H1 (cell line): ENCODE data around the gene USP54. TPM values are rescaled to one million over a fixed set of nuclear protein-coding genes. Genes with fewer than 3 reads are reported as not detected.

Experiments used
- CTCF ChIA-PET: fragments of 300-600 bp; sonication (Branson Sonifier 250); formaldehyde crosslinking; loops from one replicate; lab custom pipeline; 2021; ENCODE audit not compliant: partially characterized antibody; lab: Charles Lee
- POLR2A ChIA-PET: fragments of 300-600 bp; sonication (Branson Sonifier 250); formaldehyde crosslinking; loops from one replicate; lab custom pipeline; 2021; ENCODE audit warnings: inconsistent platforms; ENCODE audit not compliant: partially characterized antibody; lab: Charles Lee
- DNase-seq, 2 experiments: peaks; one replicate each; pipeline versions ENCODE4 v3.0.0 to v3.0.0-alpha.2; 2010 to 2022; ENCODE audit warnings: low spot score in 2 of 2, low read depth in 1 of 2, mixed read lengths in 1 of 2
- FAIRE-seq: peaks from 2 replicates; lab custom pipeline; 2011; peaks lifted over from hg19 to GRCh38; lab: Jason Lieb, UNC
- H2AFZ ChIP-seq: 2 replicates; pipeline ENCODE4 v1.8.1; 2012; ENCODE audit warnings: low read length, inconsistent platforms
- H2AK5ac ChIP-seq: 2 replicates; pipeline ENCODE4 v1.6.1; 2013; ENCODE audit warnings: low read depth, low read length
- H2BK120ac ChIP-seq: replicated peaks from 2 replicates; pipeline ENCODE3; 2013; ENCODE audit warnings: low read depth, low read length, inconsistent platforms
- H2BK12ac ChIP-seq: 2 replicates; pipeline ENCODE4 v1.6.1; 2013; ENCODE audit warnings: low read depth, low read length
- H2BK15ac ChIP-seq: 2 replicates; pipeline ENCODE4 v1.6.1; 2013; ENCODE audit warnings: low read length
- H2BK20ac ChIP-seq: 2 replicates; pipeline ENCODE4 v1.6.1; 2013; ENCODE audit warnings: low read length
- H2BK5ac ChIP-seq: 2 replicates; pipeline ENCODE4 v1.6.1; 2013; ENCODE audit warnings: low read depth, low read length
- H3K14ac ChIP-seq: 2 replicates; pipeline ENCODE4 v1.6.1; 2013; ENCODE audit warnings: inconsistent platforms; ENCODE audit not compliant: insufficient read length
- H3K18ac ChIP-seq: 2 replicates; pipeline ENCODE4 v1.6.1; 2013; ENCODE audit warnings: low read length; ENCODE audit errors: extremely low read depth
- H3K23ac ChIP-seq: 2 replicates; pipeline ENCODE4 v1.6.1; 2013; ENCODE audit warnings: inconsistent platforms; ENCODE audit not compliant: insufficient read length
- H3K23me2 ChIP-seq: 2 replicates; pipeline ENCODE4 v1.6.1; 2013; ENCODE audit warnings: low read depth, low read length
- H3K27ac ChIP-seq: 2 replicates; pipeline ENCODE4 v1.6.1; 2011; ENCODE audit warnings: low read depth, low read length, inconsistent platforms
- H3K27me3 ChIP-seq, 4 experiments: replicated peaks in 1 of 4; 1 replicate in 1 of 4; 2 replicates in 3 of 4; pipeline versions ENCODE4 v1.6.1 to v1.8.1; 2011 to 2013; ENCODE audit warnings: low read length in 3 of 4, mild to moderate bottlenecking in 3 of 4, inconsistent platforms in 2 of 4, mixed read lengths in 2 of 4, moderate library complexity in 1 of 4; ENCODE audit not compliant: control insufficient read depth in 3 of 4, insufficient read depth in 3 of 4; ENCODE audit errors: extremely low read depth in 1 of 4
- H3K36me3 ChIP-seq, 4 experiments: 2 replicates each; pipeline versions ENCODE4 v1.6.1 to v1.8.1; 2011 to 2013; ENCODE audit warnings: mild to moderate bottlenecking in 4 of 4, low read length in 3 of 4, moderate library complexity in 2 of 4, control low read depth in 1 of 4, inconsistent platforms in 1 of 4; ENCODE audit not compliant: insufficient read depth in 4 of 4, control insufficient read depth in 2 of 4
- H3K4ac ChIP-seq: replicated peaks from 2 replicates; pipeline ENCODE3; 2013; ENCODE audit warnings: low read length, low read depth, mixed read lengths, inconsistent platforms; ENCODE audit not compliant: insufficient read length
- H3K4me1 ChIP-seq, 4 experiments: replicated peaks in 1 of 4; 1 replicate in 1 of 4; 2 replicates in 3 of 4; pipeline versions ENCODE4 v1.6.1 to v1.8.1; 2011 to 2013; ENCODE audit warnings: low read length in 3 of 4, inconsistent platforms in 2 of 4, mixed read lengths in 1 of 4; ENCODE audit not compliant: insufficient read depth in 4 of 4, control insufficient read depth in 3 of 4
- H3K4me2 ChIP-seq, 2 experiments: 2 replicates each; pipeline versions ENCODE4 v1.6.1 to v1.8.1; 2011 to 2013; ENCODE audit warnings: low read depth in 2 of 2, low read length in 2 of 2, control low read depth in 1 of 2, inconsistent platforms in 1 of 2, mild to moderate bottlenecking in 1 of 2; ENCODE audit not compliant: insufficient read depth in 1 of 2
- H3K4me3 ChIP-seq, 4 experiments: fragments of 200-600, 300-600 bp in 1 of 4; sonication (generic), shearing (Covaris generic), sonication (Bioruptor Twin) in 1 of 4; 2 replicates each; pipeline versions ENCODE4 v1.5.1 to v1.8.1; 2011 to 2016; ENCODE audit warnings: low read length in 4 of 4, low read depth in 3 of 4, control low read depth in 2 of 4, inconsistent platforms in 2 of 4, mild to moderate bottlenecking in 2 of 4, mixed read lengths in 1 of 4, moderate library complexity in 1 of 4; ENCODE audit not compliant: insufficient read depth in 2 of 4; ENCODE audit errors: extremely low read depth in 1 of 4
- H3K56ac ChIP-seq: replicated peaks from 2 replicates; pipeline ENCODE3; 2013; ENCODE audit warnings: low read depth, mild to moderate bottlenecking, mixed read lengths, low read length, inconsistent platforms; ENCODE audit not compliant: insufficient read length
- H3K79me1 ChIP-seq: 2 replicates; pipeline ENCODE4 v1.6.1; 2013; ENCODE audit warnings: low read depth, low read length, control low read depth
- H3K79me2 ChIP-seq, 2 experiments: 2 replicates each; pipeline versions ENCODE4 v1.6.1 to v1.8.1; 2012 to 2013; ENCODE audit warnings: low read length in 2 of 2, mild to moderate bottlenecking in 2 of 2, inconsistent platforms in 1 of 2; ENCODE audit not compliant: insufficient read depth in 2 of 2, control insufficient read depth in 1 of 2
- H3K9ac ChIP-seq, 4 experiments: replicated peaks in 1 of 4; 1 replicate in 1 of 4; 2 replicates in 3 of 4; pipeline versions ENCODE4 v1.6.1 to v1.8.1; 2011 to 2013; ENCODE audit warnings: low read depth in 3 of 4, low read length in 3 of 4, control low read depth in 2 of 4, mild to moderate bottlenecking in 2 of 4, moderate library complexity in 2 of 4, inconsistent platforms in 1 of 4; ENCODE audit errors: extremely low read depth in 1 of 4
- H3K9me3 ChIP-seq, 2 experiments: 2 replicates each; pipeline versions ENCODE4 v1.6.1 to v1.8.1; 2012 to 2013; ENCODE audit warnings: mild to moderate bottlenecking in 2 of 2, moderate library complexity in 2 of 2, control low read depth in 1 of 2, inconsistent platforms in 1 of 2, low read depth in 1 of 2, low read length in 1 of 2, mixed read lengths in 1 of 2; ENCODE audit not compliant: insufficient read depth in 2 of 2
- H4K20me1 ChIP-seq, 2 experiments: replicated peaks in 1 of 2; 2 replicates each; pipeline versions ENCODE3 to v1.8.1; 2011 to 2013; ENCODE audit warnings: inconsistent platforms in 2 of 2, low read length in 2 of 2, mild to moderate bottlenecking in 1 of 2; ENCODE audit not compliant: insufficient read depth in 2 of 2, control insufficient read depth in 1 of 2
- H4K5ac ChIP-seq: 2 replicates; pipeline ENCODE4 v1.6.1; 2013; ENCODE audit warnings: low read length, low read depth, mixed read lengths, inconsistent platforms; ENCODE audit not compliant: insufficient read length
- H4K8ac ChIP-seq: 2 replicates; pipeline ENCODE4 v1.8.0; 2013; ENCODE audit warnings: mild to moderate bottlenecking, moderate library complexity, low read length, inconsistent platforms; ENCODE audit not compliant: insufficient read depth; ENCODE audit errors: extremely low read depth
- H4K91ac ChIP-seq: replicated peaks from 2 replicates; pipeline ENCODE3; 2013; ENCODE audit warnings: low read length, mixed read lengths, inconsistent platforms; ENCODE audit not compliant: insufficient read length
- BCL11A ChIP-seq, 2 experiments: IDR thresholded peaks; one replicate each; pipeline ENCODE4 v1.6.1; 2011; ENCODE audit warnings: low read depth in 2 of 2, low read length in 2 of 2, mild to moderate bottlenecking in 2 of 2
- CBX5 ChIP-seq: fragments of 300-800, 300-1000 bp; sonication (generic); IDR thresholded peaks from 2 replicates; pipeline ENCODE4 v1.7.1; 2016; ENCODE audit warnings: antibody characterized with exemption, low read length, low read depth
- CEBPB ChIP-seq: IDR thresholded peaks from 2 replicates; pipeline ENCODE4 v1.6.1; 2012; ENCODE audit warnings: low read depth, low read length
- CREB1 ChIP-seq: IDR thresholded peaks from 2 replicates; pipeline ENCODE4 v1.6.1; 2012; ENCODE audit warnings: inconsistent platforms
- HDAC6 ChIP-seq: IDR thresholded peaks from one replicate; pipeline ENCODE4 v1.7.1; 2012; ENCODE audit warnings: low read depth, mild to moderate bottlenecking, inconsistent platforms, low read length, moderate library complexity
- JUN ChIP-seq: IDR thresholded peaks from 2 replicates; pipeline ENCODE4 v1.6.1; 2011; ENCODE audit warnings: low read depth, mild to moderate bottlenecking, improper control_type of control experiment, low read length
- NANOG ChIP-seq: IDR thresholded peaks from 2 replicates; pipeline ENCODE4 v1.6.1; 2011; ENCODE audit warnings: low read length, low read depth, mild to moderate bottlenecking, inconsistent platforms; ENCODE audit not compliant: insufficient read depth, poor library complexity, severe bottlenecking
- POLR2AphosphoS5 ChIP-seq: IDR thresholded peaks from 2 replicates; pipeline ENCODE4 v1.6.1; 2011; ENCODE audit warnings: low read depth, low read length
- RAD21 ChIP-seq, 2 experiments: IDR thresholded peaks in 1 of 2; conservative IDR thresholded peaks in 1 of 2; 2 replicates each; pipeline ENCODE4 v1.6.1; 2011; ENCODE audit warnings: low read depth in 2 of 2, low read length in 2 of 2, improper control_type of control experiment in 1 of 2, inconsistent platforms in 1 of 2, mild to moderate bottlenecking in 1 of 2, moderate library complexity in 1 of 2
- RBBP5 ChIP-seq: IDR thresholded peaks from 2 replicates; pipeline ENCODE4 v1.7.1; 2012; ENCODE audit warnings: low read depth, mild to moderate bottlenecking, inconsistent platforms, low read length, moderate library complexity, borderline replicate concordance
- YY1 ChIP-seq: IDR thresholded peaks from 2 replicates; pipeline ENCODE4 v1.6.1; 2011; ENCODE audit warnings: low read depth, mild to moderate bottlenecking, low read length
- WGBS, 2 experiments: shearing (Covaris generic) in 1 of 2; methylation state at CpG; one replicate each; pipeline versions ENCODE4 v1.1.6 to v1.1.7; 2013 to 2015; ENCODE audit warnings: low lambda C conversion rate in 2 of 2, mixed read lengths in 2 of 2, inconsistent platforms in 1 of 2, low coverage in 1 of 2, missing lambda C conversion rate in 1 of 2; ENCODE audit not compliant: insufficient replicate concordance in 2 of 2, insufficient coverage in 1 of 2, insufficient read length in 1 of 2; ENCODE audit errors: extremely low coverage in 1 of 2, missing lambda C conversion rate in 1 of 2; 5-methylcytosine and 5-hydroxymethylcytosine counted together
- polyA plus RNA-seq, 7 experiments: library from polyadenylated mRNA; depleted of rRNA in 3 of 7; stranded (reverse) in 5 of 7; unstranded in 2 of 7; fragments of >200 nt in 5 of 7; fragments of 200-250 nt in 2 of 7; gene quantifications; 1 replicate in 5 of 7; 2 replicates in 1 of 7; 4 replicates in 1 of 7; pipeline versions ENCODE4 v1.2.1 to v1.2.3, GENCODE V29; 2011 to 2013; ENCODE audit warnings: missing spikeins in 2 of 7, mixed read lengths in 2 of 7
- total RNA-seq: library from RNA; stranded (reverse); fragmentation: NEBNext Ultra II Directional; extraction: Animal tissue kit (Norgen Biotek cat#: 25700); gene quantifications from 2 replicates; pipeline ENCODE4 v1.2.1, GENCODE V29; 2021
- TF ChIP-seq, protein P1 (sequence below): IDR thresholded peaks from 2 replicates; pipeline ENCODE4 v1.6.1; 2011; ENCODE audit warnings: low read depth, mild to moderate bottlenecking, low read length; ENCODE audit not compliant: insufficient read depth

Gene USP54
- total and polyA plus RNA-seq, 2 of the 8 experiments (the other 6 are each of a cell fraction or from before 2014, with no cell fraction given) = 46.2 to 65.6 TPM

DNA sequence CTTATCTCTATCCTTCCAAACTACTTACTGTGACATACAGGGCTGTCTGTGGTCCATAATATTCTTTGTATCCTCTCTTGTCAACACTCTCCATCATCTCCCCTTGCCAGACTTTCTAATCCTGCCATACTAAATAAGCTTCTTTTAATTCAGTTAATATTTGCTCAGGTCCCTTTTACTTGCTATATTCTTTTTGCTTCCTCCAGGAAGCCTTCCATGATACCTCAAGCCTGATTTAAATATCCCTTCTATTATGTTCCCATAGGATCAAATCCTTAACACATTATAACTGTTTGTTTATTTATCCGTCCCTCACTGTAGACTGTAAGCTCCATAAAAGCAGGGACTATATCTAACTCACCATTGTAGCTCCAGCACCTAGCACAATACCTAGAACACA, 88.1 kb downstream of the USP54 start:
- H3K4me3 ChIP-seq = no peak overlapping the region
- H3K79me2 ChIP-seq = no peaks in the 10 kb centered on the region
- no peak overlapping the region for H3K9ac ChIP-seq
- H3K14ac ChIP-seq = no peak overlapping the region
- no peak overlapping the region for H4K91ac ChIP-seq
- peaks cover 7 to 34% (median 21%) of the 10 kb centered on the region in 4 experiments; a peak in 6 of 8 replicates for H3K36me3 ChIP-seq
- TF ChIP-seq RBBP5 (no peak), JUN (no peak), CREB1 (no peak), BCL11A (IDR thresholded peaks at IDR 0.05; ENCODE audit: low read depth in 2 of 2, low read length in 2 of 2) (no peak), NANOG (no peak), YY1 (no peak), CBX5 (no peak), CEBPB (no peak), POLR2AphosphoS5 (no peak), RAD21 (IDR thresholded peaks at IDR 0.05 in 1 of 2, conservative IDR thresholded peaks at IDR 0.05 in 1 of 2; ENCODE audit: low read depth in 2 of 2, low read length in 2 of 2) (no peak), HDAC6 (no peak)
- TF ChIP-seq, protein P1, sequence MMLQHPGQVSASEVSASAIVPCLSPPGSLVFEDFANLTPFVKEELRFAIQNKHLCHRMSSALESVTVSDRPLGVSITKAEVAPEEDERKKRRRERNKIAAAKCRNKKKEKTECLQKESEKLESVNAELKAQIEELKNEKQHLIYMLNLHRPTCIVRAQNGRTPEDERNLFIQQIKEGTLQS = no peak
- TF ChIP-seq, all 59 proteins: peak for 0
- CTCF ChIA-PET = interaction anchor here (0.6 to 0.8 kb wide), 2 partner anchors 24 to 142 kb away, joined by 3 read pairs; no protein-coding TSS in a partner anchor
- no peaks in the 10 kb centered on the region; a peak in 1 of 7 replicates for H3K4me1 ChIP-seq
- no peak overlapping the region for H3K56ac ChIP-seq
- H2BK120ac ChIP-seq = no peak overlapping the region
- no peak overlapping the region for H2BK5ac ChIP-seq
- no peak overlapping the region for H2BK15ac ChIP-seq
- H3K23ac ChIP-seq = no peak overlapping the region
- no peak overlapping the region for H3K18ac ChIP-seq
- no peaks in the 10 kb centered on the region; the same call in 1 of the 2 replicates for H3K23me2 ChIP-seq
- POLR2A ChIA-PET = no interaction called here
- H4K20me1 ChIP-seq = no peaks in the 10 kb centered on the region
- no peak overlapping the region for H3K4ac ChIP-seq
- H4K5ac ChIP-seq = no peak overlapping the region
- H3K9me3 ChIP-seq = no peaks in the 10 kb centered on the region
- no peak overlapping the region for H2AFZ ChIP-seq
- WGBS, 2 experiments = 85% methylated on average over 1 of the region's 1 CpG; no CpG with 5 or more reads in 1 of the 2 experiments
- no peaks in the 10 kb centered on the region for H3K79me1 ChIP-seq
- no peak for DNase-seq
- FAIRE-seq = no peak
- H2BK12ac ChIP-seq = no peak overlapping the region
- H2AK5ac ChIP-seq = no peak overlapping the region
- no peak overlapping the region for H2BK20ac ChIP-seq
- no peak overlapping the region for H3K4me2 ChIP-seq
- H4K8ac ChIP-seq = no peak overlapping the region
- H3K27ac ChIP-seq = no peak overlapping the region
- H3K27me3 ChIP-seq = no peaks in the 10 kb centered on the region
